Measurements from ENCODE around the gene TBX2. TPM values are rescaled to one million over a fixed set of nuclear protein-coding genes. Genes with fewer than 3 reads are reported as not detected.

Gene TBX2
- total RNA-seq, 1 donor from 2014 or later: 266 TPM

GRCh38 chr17:61402073-61402541 lies 2.5 kb downstream of the TBX2 start:
- no peak for DNase-seq (ENCODE audit: low spot score)

GRCh38 chr17:61402978-61403800 lies 3.5 kb downstream of the TBX2 start:
- no peak for DNase-seq (ENCODE audit: low spot score)

- no peak for DNase-seq (ENCODE audit: low spot score)
These were observed 4.4 kb downstream of the TBX2 start for GRCh38 chr17:61403801-61404662.

GRCh38 chr17:61404663-61404912 lies 4.9 kb downstream of the TBX2 start:
- DNase-seq (ENCODE audit: low spot score): no peak

GRCh38 chr17:61404913-61405685 lies 5.5 kb downstream of the TBX2 start:
- DNase-seq (ENCODE audit: low spot score): no peak

- no peak for DNase-seq (ENCODE audit: low spot score)
These were observed 6.3 kb downstream of the TBX2 start for GRCh38 chr17:61405686-61406536.

- no peak for DNase-seq (ENCODE audit: low spot score)
These were observed 6.8 kb downstream of the TBX2 start for GRCh38 chr17:61406537-61406845.

GRCh38 chr17:61406971-61407911 lies 7.6 kb downstream of the TBX2 start:
- peak; percentile 43 for DNase-seq (ENCODE audit: low spot score)

GRCh38 chr17:61408151-61409041 lies 8.8 kb downstream of the TBX2 start:
- DNase-seq (ENCODE audit: low spot score): peak; percentile 43

GRCh38 chr17:61409301-61410112 lies 9.9 kb downstream of the TBX2 start:
- peak; percentile 71 for DNase-seq (ENCODE audit: low spot score)

- peak; percentile 91 for DNase-seq (ENCODE audit: low spot score)
These were observed 10.7 kb downstream of the TBX2 start for GRCh38 chr17:61410141-61411010.

- DNase-seq (ENCODE audit: low spot score): peak; percentile 73
These were observed 11.3 kb downstream of the TBX2 start for GRCh38 chr17:61411011-61411260.

GRCh38 chr17:61411261-61412142 lies 11.9 kb downstream of the TBX2 start:
- peak; percentile 86 for DNase-seq (ENCODE audit: low spot score)

- DNase-seq (ENCODE audit: low spot score): peak; percentile 92
These were observed 12.7 kb downstream of the TBX2 start for GRCh38 chr17:61412143-61412859.

GRCh38 chr17:61412860-61413660 lies 13.4 kb downstream of the TBX2 start:
- peak; percentile 48 for DNase-seq (ENCODE audit: low spot score)

All from ureter (tissue), 1 donor.